Measurements from ENCODE around the gene ZNF443.

- no peak for TF ChIP-seq CTCF (IDR thresholded peaks at IDR 0.05)
- no peak for TF ChIP-seq EP300 (IDR thresholded peaks at IDR 0.05)
These were observed 8.0 kb upstream of the ZNF443 start for GRCh38 chr19:12448808-12449207.

All from tibial nerve (tissue), 4 donors.